Mammary epithelial cell (primary cell): ENCODE results near the gene HS3ST2.

ENCODE experiments used
- CTCF ChIP-seq, 2 donors: IDR thresholded peaks in 1 of 2; conservative IDR thresholded peaks in 1 of 2; 2 replicates each; pipeline ENCODE4 v1.5.1; 2011 to 2012; ENCODE audit warnings: inconsistent platforms in 2 of 2, low read length in 2 of 2, mild to moderate bottlenecking in 2 of 2, control low read depth in 1 of 2, low read depth in 1 of 2; ENCODE audit not compliant: insufficient read depth in 1 of 2; ENCODE audit errors: extremely low read depth in 1 of 2
- EZH2 ChIP-seq: IDR thresholded peaks from 2 replicates; pipeline ENCODE4 v1.6.1; 2012; ENCODE audit warnings: low read length, inconsistent platforms, borderline replicate concordance

- no peak for TF ChIP-seq CTCF (conservative IDR thresholded peaks at IDR 0.05 in 1 of 2, IDR thresholded peaks at IDR 0.05 in 1 of 2; ENCODE audit: extremely low read depth in 1 of 2, insufficient read depth in 1 of 2, low read depth in 1 of 2, low read length in 2 of 2)
- no peak for TF ChIP-seq EZH2
Observed at GRCh38 chr16:22784690-22785214, 29.2 kb upstream of the HS3ST2 start.
